Neuronal stem cell (in vitro differentiated cells): ENCODE data around the gene PFKL.

ENCODE experiments used
- DNase-seq: peaks from one replicate; pipeline ENCODE4 v3.0.0-alpha.2; 2013; ENCODE audit warnings: low spot score
- H2AFZ ChIP-seq: one replicate; pipeline ENCODE4 v1.6.1; 2013; ENCODE audit warnings: mild to moderate bottlenecking, low read length, inconsistent platforms
- H2AK5ac ChIP-seq: 2 replicates; pipeline ENCODE4 v1.6.1; 2013; ENCODE audit warnings: low read depth, mild to moderate bottlenecking, inconsistent platforms, low read length, moderate library complexity, mixed read lengths
- H2BK120ac ChIP-seq: 2 replicates; pipeline ENCODE4 v1.6.1; 2013; ENCODE audit warnings: low read depth, mild to moderate bottlenecking, inconsistent platforms, low read length, moderate library complexity, mixed read lengths
- H2BK12ac ChIP-seq: one replicate; pipeline ENCODE4 v1.6.1; 2013; ENCODE audit warnings: low read length, inconsistent platforms
- H2BK15ac ChIP-seq: 2 replicates; pipeline ENCODE4 v1.6.1; 2013; ENCODE audit warnings: mild to moderate bottlenecking, low read length, inconsistent platforms, mixed read lengths
- H2BK5ac ChIP-seq: one replicate; pipeline ENCODE4 v1.6.1; 2013; ENCODE audit warnings: inconsistent platforms, mild to moderate bottlenecking, low read length, moderate library complexity
- H3K14ac ChIP-seq: one replicate; pipeline ENCODE4 v1.6.1; 2013; ENCODE audit warnings: low read length, inconsistent platforms
- H3K18ac ChIP-seq: 2 replicates; pipeline ENCODE4 v1.6.1; 2013; ENCODE audit warnings: low read length, inconsistent platforms
- H3K23ac ChIP-seq: 2 replicates; pipeline ENCODE4 v1.6.1; 2013; ENCODE audit warnings: low read depth, mild to moderate bottlenecking, mixed read lengths, low read length, inconsistent platforms; ENCODE audit not compliant: poor library complexity
- H3K27ac ChIP-seq: replicated peaks from 3 replicates; pipeline ENCODE4 v1.5.1; 2013; ENCODE audit warnings: low read length, inconsistent platforms
- H3K27me3 ChIP-seq, 3 experiments: 2 replicates each; pipeline ENCODE4 v1.6.1; 2013; ENCODE audit warnings: low read length in 3 of 3, mild to moderate bottlenecking in 2 of 3, inconsistent platforms in 1 of 3, low read depth in 1 of 3, mixed read lengths in 1 of 3, moderate library complexity in 1 of 3; ENCODE audit not compliant: control insufficient read depth in 3 of 3, insufficient read depth in 3 of 3
- H3K36me3 ChIP-seq, 2 donors: replicated peaks in 1 of 2; 2 replicates each; pipeline ENCODE4 v1.6.1; 2013; ENCODE audit warnings: low read length in 2 of 2; ENCODE audit not compliant: control insufficient read depth in 2 of 2, insufficient read depth in 2 of 2
- H3K4ac ChIP-seq: 2 replicates; pipeline ENCODE4 v1.6.1; 2013; ENCODE audit warnings: inconsistent platforms, mild to moderate bottlenecking, low read length, moderate library complexity
- H3K4me1 ChIP-seq, 2 donors: 1 replicate in 1 of 2; 2 replicates in 1 of 2; pipeline ENCODE4 v1.6.1; 2013; ENCODE audit warnings: low read length in 2 of 2, low read depth in 1 of 2; ENCODE audit not compliant: control insufficient read depth in 2 of 2, insufficient read depth in 1 of 2
- H3K4me2 ChIP-seq: one replicate; pipeline ENCODE4 v1.6.1; 2013; ENCODE audit warnings: mild to moderate bottlenecking, low read length, inconsistent platforms; ENCODE audit not compliant: insufficient read depth, poor library complexity, severe bottlenecking
- H3K4me3 ChIP-seq, 2 donors: 2 replicates each; pipeline ENCODE4 v1.5.1; 2013; ENCODE audit warnings: low read length in 2 of 2, mild to moderate bottlenecking in 2 of 2, inconsistent platforms in 1 of 2, moderate library complexity in 1 of 2
- H3K79me1 ChIP-seq: one replicate; pipeline ENCODE4 v1.6.1; 2013; ENCODE audit warnings: low read depth, mild to moderate bottlenecking, inconsistent platforms, low read length, moderate library complexity
- H3K9ac ChIP-seq: one replicate; pipeline ENCODE4 v1.6.1; 2013; ENCODE audit warnings: mild to moderate bottlenecking, low read depth, low read length, inconsistent platforms; ENCODE audit not compliant: poor library complexity
- H3K9me3 ChIP-seq, 2 donors: replicated peaks in 1 of 2; 2 replicates each; pipeline versions ENCODE3 to v1.6.1; 2013; ENCODE audit warnings: low read length in 2 of 2, mild to moderate bottlenecking in 2 of 2, inconsistent platforms in 1 of 2, low read depth in 1 of 2, mixed read lengths in 1 of 2, moderate library complexity in 1 of 2; ENCODE audit not compliant: control insufficient read depth in 2 of 2, insufficient read depth in 1 of 2
- H4K8ac ChIP-seq: one replicate; pipeline ENCODE4 v1.6.1; 2013; ENCODE audit warnings: low read depth, mild to moderate bottlenecking, inconsistent platforms, low read length, moderate library complexity
- H4K91ac ChIP-seq: one replicate; pipeline ENCODE4 v1.6.1; 2013; ENCODE audit warnings: low read length, low read depth, mild to moderate bottlenecking, inconsistent platforms; ENCODE audit not compliant: poor library complexity
- WGBS, 2 donors: extraction: QIAGEN DNeasy Blood & Tissue Kit; methylation state at CpG; one replicate each; pipeline ENCODE4 v1.1.7; 2013; ENCODE audit warnings: missing lambda C conversion rate in 2 of 2, mixed read lengths in 1 of 2; ENCODE audit not compliant: insufficient read length in 2 of 2, insufficient replicate concordance in 1 of 2; ENCODE audit errors: extremely low coverage in 2 of 2; 5-methylcytosine and 5-hydroxymethylcytosine counted together

The PFKL gene

DNA sequence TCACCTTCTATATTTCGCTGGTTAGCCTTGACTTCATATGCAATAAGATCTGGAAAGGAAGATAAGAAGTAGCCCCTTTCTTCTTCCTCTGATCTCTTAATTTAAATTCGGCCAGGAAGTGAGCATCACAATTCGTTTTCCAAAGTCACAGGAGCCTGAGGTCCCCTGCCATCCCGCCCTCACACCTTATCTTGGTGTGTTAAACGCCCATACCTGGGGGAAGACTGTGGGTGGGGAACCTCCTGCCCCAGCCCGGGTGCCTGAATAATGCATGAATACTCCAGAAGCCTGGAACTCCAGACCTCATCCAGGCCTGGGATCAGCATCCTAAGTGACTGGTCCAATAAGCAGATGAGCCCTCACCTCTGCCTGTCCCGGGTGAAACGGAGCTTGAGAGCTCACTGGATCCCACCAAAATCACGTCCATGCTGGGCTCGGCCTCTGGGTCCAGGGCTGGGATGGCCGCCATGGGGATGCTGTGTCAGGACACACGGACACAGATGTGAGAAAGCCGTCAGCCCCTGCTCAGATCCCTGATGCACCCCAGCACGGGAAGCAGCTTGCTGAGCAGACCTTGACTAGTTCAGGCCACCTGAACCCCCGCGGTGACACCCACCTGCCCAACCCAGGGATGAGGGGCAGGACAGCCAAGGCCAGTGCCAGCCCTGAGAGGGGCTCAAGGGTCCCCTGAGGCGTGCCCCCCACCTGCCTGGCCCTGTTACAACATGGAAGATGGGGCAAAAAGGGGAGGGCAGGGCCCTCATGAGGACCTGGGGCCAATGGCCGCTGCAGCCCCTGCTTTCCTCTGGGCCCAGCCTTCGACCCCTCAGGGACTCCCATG is 38.8 kb upstream of the PFKL start:
- no peak overlapping the region for H3K27ac ChIP-seq
- H2AFZ ChIP-seq = no peak overlapping the region
- DNase-seq = no peak
- peak overlapping the region; percentile 73 for H2BK12ac ChIP-seq
- no peaks in the 10 kb centered on the region for H3K79me1 ChIP-seq
- peak overlapping the region; percentile 99 for H2AK5ac ChIP-seq
- peak overlapping the region; percentile 56 for H3K14ac ChIP-seq
- H3K4me2 ChIP-seq = no peak overlapping the region
- peak overlapping the region; percentile 80 for H3K18ac ChIP-seq
- H3K36me3 ChIP-seq = no peaks in the 10 kb centered on the region
- peak overlapping the region; percentile 53 for H2BK5ac ChIP-seq
- H3K9ac ChIP-seq = peak overlapping the region; percentile 44
- peak overlapping the region; percentile 18 for H2BK120ac ChIP-seq
- peak overlapping the region; percentile 98 for H2BK15ac ChIP-seq
- no peak overlapping the region for H4K8ac ChIP-seq
- H3K9me3 ChIP-seq = peaks cover 0 to 2% of the 10 kb centered on the region in 2 donors
- peak overlapping the region; percentile 31 for H3K23ac ChIP-seq
- no CpG with 5 or more reads among the region's 19 CpGs for WGBS, 2 donors
- peak overlapping the region in 1 of 2 donors; percentile 12 for H3K4me3 ChIP-seq
- peaks cover 0 to 26% (median 0%) of the 10 kb centered on the region in 3 experiments for H3K27me3 ChIP-seq
- H4K91ac ChIP-seq = no peak overlapping the region
- H3K4me1 ChIP-seq = peaks cover 6 to 11% of the 10 kb centered on the region in 2 donors
- peak overlapping the region; percentile 66 for H3K4ac ChIP-seq

DNA sequence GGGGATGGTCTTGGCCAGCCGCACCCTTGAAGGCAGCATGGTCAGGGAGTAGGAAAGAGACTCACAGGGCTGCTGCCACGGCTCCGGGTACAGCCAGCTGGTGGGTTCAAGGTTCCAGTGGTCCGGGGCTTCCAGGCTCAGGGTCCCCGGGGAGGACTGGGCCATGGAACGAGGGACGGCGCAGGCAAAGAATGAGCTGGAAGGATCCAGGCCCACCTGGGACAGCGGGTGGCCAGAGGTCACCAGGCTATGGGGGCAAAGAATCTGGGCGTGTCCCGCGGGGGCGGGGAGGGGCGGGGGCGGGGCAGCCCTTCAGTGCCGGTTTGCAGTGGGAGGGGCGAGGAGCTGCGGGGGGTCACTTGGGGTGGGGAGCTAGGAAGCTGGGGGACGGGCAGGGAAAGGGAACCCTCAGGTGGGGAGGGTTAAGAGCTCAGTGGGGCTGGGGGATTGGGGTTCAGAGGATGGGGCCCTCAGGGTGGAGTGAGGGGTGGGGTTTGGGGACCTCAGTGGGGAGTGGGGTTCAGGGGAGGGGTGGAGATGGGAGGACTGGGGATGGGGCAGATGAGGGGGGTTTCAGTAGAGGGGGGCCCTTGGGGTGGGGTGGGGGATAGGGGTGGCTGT is 38.1 kb upstream of the PFKL start, which contains the start of gene DNMT3L:
Gene DNMT3L, minus strand, starts transcription at position 223 of the 621 bp plus-strand sequence. CDS start 638 bp downstream, outside the sequence.
- Histone ChIP-seq H3K36me3 (no peaks in the 10 kb centered on the region), H3K79me1 (no peaks in the 10 kb centered on the region), H3K14ac (peak within 1 kb of the TSS; percentile 56), H3K4ac (peak within 1 kb of the TSS; percentile 66), H2BK120ac (peak within 1 kb of the TSS; percentile 18), H3K4me3 (peak within 1 kb of the TSS in 1 of 2 donors; percentile 12), H3K27me3 (peaks cover 0 to 26% (median 0%) of the 10 kb centered on the region in 3 experiments), H3K18ac (peak within 1 kb of the TSS; percentile 80), H2AK5ac (peak within 1 kb of the TSS; percentile 99), H3K9me3 (peaks cover 0 to 2% of the 10 kb centered on the region in 2 donors), H3K4me2 (no peak within 1 kb of the TSS), H3K4me1 (peaks cover 6 to 11% of the 10 kb centered on the region in 2 donors), H3K27ac (no peak within 1 kb of the TSS), H3K23ac (peak within 1 kb of the TSS; percentile 31), H3K9ac (peak within 1 kb of the TSS; percentile 44), H2BK12ac (peak within 1 kb of the TSS; percentile 73), H2AFZ (no peak within 1 kb of the TSS), H2BK5ac (peak within 1 kb of the TSS; percentile 53), H4K91ac (no peak within 1 kb of the TSS), H2BK15ac (peak within 1 kb of the TSS; percentile 98), H4K8ac (no peak within 1 kb of the TSS)
- DNase-seq = no peak
- no CpG with 5 or more reads among the region's 19 CpGs for WGBS, 2 donors

DNA sequence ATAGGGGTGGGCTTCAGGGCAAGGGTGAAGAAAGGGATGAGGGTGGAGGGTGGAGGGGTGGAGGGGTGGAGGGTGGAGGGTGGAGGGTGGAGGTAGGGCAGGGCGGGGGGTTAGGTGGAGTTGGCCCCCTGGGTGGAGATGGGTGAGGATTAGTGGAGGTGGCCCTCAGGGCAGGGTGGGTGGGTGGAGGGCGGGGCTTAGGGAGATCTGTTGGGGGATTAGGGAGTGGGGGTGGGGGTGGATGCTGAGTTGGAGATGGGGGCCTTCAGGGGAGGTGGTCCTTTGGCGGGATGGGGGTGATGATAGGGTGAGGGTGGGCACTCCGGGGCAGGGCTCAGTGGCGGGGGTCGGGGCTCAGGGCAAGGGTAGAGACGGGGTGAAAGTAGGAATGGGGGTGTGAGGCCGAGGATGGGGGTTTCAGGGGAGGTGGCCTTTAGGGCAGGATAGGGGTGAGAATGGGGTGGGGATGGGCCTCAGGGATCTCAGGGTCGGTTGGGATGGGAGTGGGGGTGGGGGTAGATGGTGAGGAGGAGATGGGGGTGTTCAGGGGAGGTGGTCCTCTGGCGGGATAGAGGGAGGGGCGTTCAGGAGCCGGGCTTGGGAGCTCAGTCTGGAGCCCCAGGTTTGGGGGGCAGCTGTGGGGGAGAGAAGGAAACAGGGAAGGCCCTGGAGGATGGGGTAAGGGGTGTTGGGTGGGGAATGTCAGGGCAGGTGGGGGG is 37.4 kb upstream of the PFKL start:
- Histone ChIP-seq H3K27ac (no peak overlapping the region), H4K8ac (no peak overlapping the region), H2BK5ac (no peak overlapping the region), H3K9me3 (peaks cover 0 to 2% of the 10 kb centered on the region in 2 donors), H3K14ac (no peak overlapping the region), H2AFZ (no peak overlapping the region), H2BK120ac (no peak overlapping the region), H4K91ac (no peak overlapping the region), H3K36me3 (no peaks in the 10 kb centered on the region), H2BK12ac (no peak overlapping the region), H3K79me1 (no peaks in the 10 kb centered on the region), H3K9ac (no peak overlapping the region), H3K4ac (no peak overlapping the region), H2AK5ac (peak overlapping the region; percentile 96), H3K18ac (peak overlapping the region; percentile 71), H3K4me3 (no peak overlapping the region), H3K27me3 (peaks cover 0 to 26% (median 0%) of the 10 kb centered on the region in 3 experiments), H2BK15ac (peak overlapping the region; percentile 58), H3K23ac (no peak overlapping the region), H3K4me2 (no peak overlapping the region), H3K4me1 (peaks cover 6 to 11% of the 10 kb centered on the region in 2 donors)
- no peak for DNase-seq
- WGBS, 2 donors = no CpG with 5 or more reads among the region's 12 CpGs
